GM12878 (cell line): ENCODE results near the gene SUPT7L. TPM values are rescaled to one million over a fixed set of nuclear protein-coding genes. Genes with fewer than 3 reads are reported as not detected.
A peak's percentile ranks its signal among the peaks of the same experiment; 100 is the strongest.
"Not testable (repeated sequence)": the region's sequence is repeated elsewhere in the genome, so short reads cannot be mapped to it uniquely, and the experiment has no call there.

Experiments
- ATAC-seq: fragments of 200-7000 bp; cut with Tn5 transposase; 3 replicates; pipeline ENCODE4 v1.9.1; 2020; ENCODE audit warnings: mild to moderate bottlenecking, moderate library complexity
- BruUV-seq: library from RNA; stranded (reverse); fragments of 400-500 nt; replicated peaks from 2 replicates; lab custom pipeline; 2021; lab: Mats Ljungman, UMichigan
- CTCF ChIA-PET: fragments of 300-600 bp; sonication (Branson Sonifier 250); formaldehyde crosslinking; extraction: SDS; loops from one replicate; lab custom pipeline; 2021; ENCODE audit warnings: inconsistent platforms; lab: Yijun Ruan, JAX
- POLR2A ChIA-PET: fragments of 350-600 bp; formaldehyde crosslinking; extraction: SDS; loops from one replicate; lab custom pipeline; 2021; ENCODE audit warnings: inconsistent platforms; lab: Charles Lee
- RAD21 ChIA-PET: fragments of 300-600 bp; sonication (Branson Sonifier 250); formaldehyde crosslinking; loops from one replicate; lab custom pipeline; 2023; ENCODE audit warnings: antibody characterized with exemption; ENCODE audit not compliant: unreplicated experiment; lab: Charles Lee
- SMC1A ChIA-PET: fragments of 300-600 bp; sonication (Branson Sonifier 250); formaldehyde crosslinking; loops from one replicate; lab custom pipeline; 2023; ENCODE audit not compliant: unreplicated experiment, uncharacterized antibody; lab: Charles Lee
- DNase-seq: peaks from one replicate; pipeline ENCODE4 v3.0.0-alpha.2; 2011; ENCODE audit warnings: low read depth, low spot score
- FAIRE-seq: peaks from 3 replicates; lab custom pipeline; 2011; peaks lifted over from hg19 to GRCh38; lab: Jason Lieb, UNC
- H2AFZ ChIP-seq: 2 replicates; pipeline ENCODE4 v1.6.0; 2011; ENCODE audit warnings: low read depth, low read length, control low read depth; ENCODE audit not compliant: control insufficient read depth
- H3K27ac ChIP-seq: 2 replicates; pipeline ENCODE4 v1.5.1; 2011; ENCODE audit warnings: control low read depth; ENCODE audit not compliant: control insufficient read depth, insufficient read depth
- H3K27me3 ChIP-seq, 2 experiments: replicated peaks in 1 of 2; 2 replicates each; pipeline versions ENCODE4 v1.6.0 to v1.6.1; 2011; ENCODE audit warnings: low read length in 1 of 2; ENCODE audit not compliant: control insufficient read depth in 2 of 2, insufficient read depth in 2 of 2
- H3K36me3 ChIP-seq, 2 experiments: 2 replicates each; pipeline ENCODE4 v1.5.1; 2011; ENCODE audit warnings: low read length in 1 of 2; ENCODE audit not compliant: control insufficient read depth in 2 of 2, insufficient read depth in 2 of 2
- H3K4me1 ChIP-seq: 2 replicates; pipeline ENCODE4 v1.6.1; 2011; ENCODE audit warnings: mild to moderate bottlenecking, low read length, moderate library complexity, mixed read lengths; ENCODE audit not compliant: control insufficient read depth, insufficient read depth
- H3K4me2 ChIP-seq: 2 replicates; pipeline ENCODE4 v1.6.0; 2011; ENCODE audit warnings: control low read depth; ENCODE audit not compliant: control insufficient read depth, insufficient read depth
- H3K4me3 ChIP-seq: fragments of 200-600 bp; sonication (generic); 2 replicates; pipeline ENCODE4 v1.5.1; 2016
- H3K79me2 ChIP-seq: 2 replicates; pipeline ENCODE4 v1.6.0; 2011; ENCODE audit warnings: low read length; ENCODE audit not compliant: control insufficient read depth, insufficient read depth
- H3K9ac ChIP-seq: 2 replicates; pipeline ENCODE4 v1.8.0; 2011; ENCODE audit warnings: low read length, control low read depth, mixed read lengths; ENCODE audit not compliant: control insufficient read depth, insufficient read depth
- H3K9me3 ChIP-seq: replicated peaks from 3 replicates; pipeline ENCODE4 v1.5.1; 2011; ENCODE audit warnings: mild to moderate bottlenecking, low read length; ENCODE audit not compliant: control insufficient read depth, insufficient read depth
- H4K20me1 ChIP-seq: 2 replicates; pipeline ENCODE4 v1.6.0; 2011; ENCODE audit not compliant: control insufficient read depth, insufficient read depth
- BACH1 ChIP-seq: fragments of 450-650 bp; IDR thresholded peaks from 2 replicates; pipeline ENCODE4 v1.6.1; 2017; ENCODE audit warnings: mild to moderate bottlenecking, borderline replicate concordance
- CEBPZ ChIP-seq: fragments of 150-350 bp; IDR thresholded peaks from 2 replicates; pipeline ENCODE4 v1.6.1; 2016; ENCODE audit warnings: low read depth, low read length
- DPF2 ChIP-seq: fragments of 450-650 bp; IDR thresholded peaks from 2 replicates; pipeline ENCODE4 v1.6.1; 2017; ENCODE audit warnings: mild to moderate bottlenecking
- ELK1 ChIP-seq: IDR thresholded peaks from 2 replicates; pipeline ENCODE4 v1.6.1; 2012; ENCODE audit warnings: low read depth, low read length, improper control_type of control experiment
- NBN ChIP-seq: fragments of 450-650 bp; IDR thresholded peaks from 2 replicates; pipeline ENCODE4 v1.6.1; 2016
- NR2C1 ChIP-seq: fragments of 450-650 bp; IDR thresholded peaks from 2 replicates; pipeline ENCODE4 v1.6.1; 2017; ENCODE audit warnings: antibody characterized with exemption, mild to moderate bottlenecking, moderate library complexity
- RAD51 ChIP-seq: fragments of 450-650 bp; IDR thresholded peaks from 2 replicates; pipeline ENCODE4 v1.6.1; 2016; ENCODE audit warnings: moderate library complexity, mild to moderate bottlenecking, inconsistent platforms
- RFX5 ChIP-seq: IDR thresholded peaks from 2 replicates; pipeline ENCODE4 v1.6.1; 2011; ENCODE audit warnings: low read depth, low read length, improper control_type of control experiment
- YBX1 ChIP-seq: fragments of 450-650 bp; IDR thresholded peaks from 2 replicates; pipeline ENCODE4 v1.6.1; 2016; ENCODE audit warnings: antibody characterized with exemption
- ZNF24 ChIP-seq: fragments of 450-650 bp; IDR thresholded peaks from 2 replicates; pipeline ENCODE4 v1.6.1; 2017; ENCODE audit warnings: antibody characterized with exemption, mild to moderate bottlenecking
- WGBS: methylation state at CpG from one replicate; pipeline ENCODE4 v1.1.6; 2016; ENCODE audit warnings: low lambda C conversion rate; ENCODE audit not compliant: insufficient replicate concordance, insufficient coverage; ENCODE audit errors: missing lambda C conversion rate; 5-methylcytosine and 5-hydroxymethylcytosine counted together
- in situ Hi-C: fragments of 300-500 bp; cut with MboI; formaldehyde crosslinking; loops from 9 replicates; pipeline ENCODE4 v1.14.3; 2018; ENCODE audit warnings: mixed read lengths
- intact Hi-C: fragments of 100-400 bp; cut with micrococcal nuclease; formaldehyde crosslinking; loops from one replicate; pipeline ENCODE4 v1.14.2; 2022; ENCODE audit not compliant: unreplicated experiment
- polyA plus RNA-seq, 11 experiments: library from polyadenylated mRNA; depleted of rRNA in 4 of 11; unstranded in 6 of 11; stranded (reverse) in 5 of 11; fragments of >200 nt; fragmentation: Nextera tagmentation in 4 of 11; fragmentation: Illumina TruSeq in 1 of 11; extraction: Ambion mirVana in 4 of 11; extraction: Trizol in 1 of 11; gene quantifications; 1 replicate in 1 of 11; 2 replicates in 10 of 11; pipeline versions ENCODE4 v1.2.1 to v1.2.3, GENCODE V29; 2011 to 2016; ENCODE audit warnings: inconsistent platforms in 2 of 11, missing spikeins in 2 of 11, low read depth in 1 of 11
- total RNA-seq, 4 experiments: library from RNA; depleted of rRNA in 3 of 4; stranded (reverse); fragments of >200 nt in 3 of 4; fragmentation: Illumina TruSeq in 1 of 4; extraction: Trizol in 1 of 4; gene quantifications; 2 replicates each; pipeline versions ENCODE4 v1.2.1 to v1.2.3, GENCODE V29; 2013 to 2021

The SUPT7L gene
- total and polyA plus RNA-seq, 10 of the 15 experiments (the other 5 are each of a cell fraction or from before 2014, with no cell fraction given): 10.2 to 43.7 (median 21.3) TPM

GRCh38 chr2:27630257-27630656 is 33.2 kb downstream of the SUPT7L start:
- H4K20me1 ChIP-seq, H3K4me3 ChIP-seq, H2AFZ ChIP-seq, RAD21 ChIA-PET, H3K79me2 ChIP-seq, H3K9ac ChIP-seq, intact Hi-C loops, H3K9me3 ChIP-seq, DNase-seq, FAIRE-seq, CTCF ChIA-PET, BruUV-seq, H3K27ac ChIP-seq, H3K4me1 ChIP-seq, in situ Hi-C loops, H3K4me2 ChIP-seq, H3K27me3 ChIP-seq, ATAC-seq: not testable (repeated sequence)
- peaks cover 0 to 14% of the 10 kb centered on the region in 2 experiments; a peak in 2 of 4 replicates for H3K36me3 ChIP-seq
- POLR2A ChIA-PET: interaction anchor here (0.7 kb wide), 1 partner anchor 16 kb away, joined by 3 read pairs; no protein-coding TSS in a partner anchor
- SMC1A ChIA-PET: interaction anchor here (0.6 kb wide), 1 partner anchor 35 kb away, joined by 3 read pairs; no protein-coding TSS in a partner anchor
- 100% methylated on average over 2 of the region's 2 CpGs for WGBS

GRCh38 chr2:27628767-27629709 is 34.4 kb downstream of the SUPT7L start, which contains the start of the genes CCDC121 and GPN1:
TSS of gene CCDC121 (minus strand) at chr2:27629012. CDS start at chr2:27627799, 1,213 bp downstream.
TSS of gene GPN1 (plus strand) at chr2:27629050. CDS start at chr2:27629059, 9 bp downstream.
- peaks cover 7% of the 10 kb centered on the region for H3K4me1 ChIP-seq
- FAIRE-seq: peak; percentile 13
- H3K4me2 ChIP-seq: peak within 1 kb of the TSS; percentile 98
- peak; percentile 75 for DNase-seq
- peaks cover 10% of the 10 kb centered on the region for H3K79me2 ChIP-seq
- H3K9me3 ChIP-seq: no peaks in the 10 kb centered on the region
- SMC1A ChIA-PET: interaction anchor here (1.0 to 2.6 kb wide), 6 partner anchors 9 to 326 kb away, joined by 3 to 9 read pairs (median 3); partner anchors contain the start of gene PPM1G
- ATAC-seq: peak; percentile 99
- CTCF ChIA-PET: interaction anchor here (0.7 to 4.3 kb wide), 2 partner anchors 54 to 546 kb away, joined by 4 to 34 read pairs; no protein-coding TSS in a partner anchor
- WGBS: 2% methylated on average over 40 of the region's 44 CpGs
- H3K36me3 ChIP-seq: peaks cover 0 to 6% of the 10 kb centered on the region in 2 experiments; a peak in 1 of 4 replicates
- RAD21 ChIA-PET: interaction anchor here (0.6 to 1.9 kb wide), 6 partner anchors 18 to 220 kb away, joined by 3 to 5 read pairs (median 3); partner anchors contain the start of genes NRBP1, PPM1G and ZNF512
- TSS peak; percentile 67 for BruUV-seq
- H3K9ac ChIP-seq: peak within 1 kb of the TSS; percentile 89
- H3K27me3 ChIP-seq: no peaks in the 10 kb centered on the region
- peak within 1 kb of the TSS; percentile 90 for H3K27ac ChIP-seq
- peak within 1 kb of the TSS; percentile 96 for H2AFZ ChIP-seq
- H4K20me1 ChIP-seq: no peaks in the 10 kb centered on the region
- H3K4me3 ChIP-seq: peak within 1 kb of the TSS; percentile 95
- intact Hi-C loops (loop anchor here (5.0 kb wide), 1 partner anchor 47 kb away; the partner anchor contains the start of gene ZNF512), in situ Hi-C loops (no loop called here)
- POLR2A ChIA-PET: interaction anchor here (0.7 to 1.7 kb wide), 7 partner anchors 15 to 306 kb away, joined by 3 to 5 read pairs (median 4); partner anchors contain the start of genes MPV17, NRBP1, SLC4A1AP and SUPT7L
- TF ChIP-seq RFX5 (peak; percentile 60; the same call in 1 of the 2 replicates), RAD51 (no peak), CEBPZ (no peak), BACH1 (peak; percentile 60; the same call in 1 of the 2 replicates), ELK1 (no peak), NR2C1 (no peak), DPF2 (peak; percentile 73; the same call in 1 of the 2 replicates), NBN (peak; percentile 89; the same call in 1 of the 2 replicates), ZNF24 (no peak), YBX1 (no peak)
